IMR-90 (cell line): Measurements from ENCODE around the gene RAB31. TPM values are rescaled to one million over a fixed set of nuclear protein-coding genes. Genes with fewer than 3 reads are reported as not detected.

Source experiments
- ATAC-seq: fragments of 200-7000 bp; cut with Tn5 transposase; 2 replicates; pipeline ENCODE4 v1.9.1; 2020; ENCODE audit warnings: low read depth, mild to moderate bottlenecking, moderate library complexity
- BruUV-seq: library from RNA; stranded (reverse); fragments of 400-500 nt; replicated peaks from 2 replicates; lab custom pipeline; 2021; lab: Mats Ljungman, UMichigan
- CTCF ChIA-PET: fragments of 300-600 bp; formaldehyde crosslinking; extraction: SDS; loops from one replicate; lab custom pipeline; 2021; ENCODE audit warnings: antibody characterized with exemption; lab: Yijun Ruan, JAX
- POLR2A ChIA-PET: fragments of 300-600 bp; sonication (Branson Sonifier 250); formaldehyde crosslinking; loops from one replicate; lab custom pipeline; 2022; ENCODE audit warnings: antibody characterized with exemption; ENCODE audit not compliant: unreplicated experiment; lab: Charles Lee
- DNase-seq: peaks from one replicate; pipeline ENCODE4 v3.0.0; 2013
- H2AFZ ChIP-seq: replicated peaks from 2 replicates; pipeline ENCODE3; 2013; ENCODE audit warnings: low read length, mild to moderate bottlenecking; ENCODE audit not compliant: poor library complexity
- H2AK5ac ChIP-seq: 2 replicates; pipeline ENCODE4 v1.6.1; 2013; ENCODE audit warnings: low read depth, low read length, inconsistent platforms
- H2AK9ac ChIP-seq: replicated peaks from 2 replicates; pipeline ENCODE3; 2013; ENCODE audit warnings: mild to moderate bottlenecking, low read depth, low read length, moderate library complexity; ENCODE audit not compliant: poor library complexity
- H2BK120ac ChIP-seq: 2 replicates; pipeline ENCODE4 v1.6.1; 2013; ENCODE audit warnings: low read depth, low read length, inconsistent platforms
- H2BK15ac ChIP-seq: 3 replicates; pipeline ENCODE4 v1.6.1; 2013; ENCODE audit warnings: low read depth, low read length, inconsistent platforms
- H2BK20ac ChIP-seq: 2 replicates; pipeline ENCODE4 v1.6.1; 2013; ENCODE audit warnings: low read depth, mild to moderate bottlenecking, inconsistent platforms, low read length, moderate library complexity
- H2BK5ac ChIP-seq: 2 replicates; pipeline ENCODE4 v1.6.1; 2013; ENCODE audit warnings: mild to moderate bottlenecking, low read depth, low read length, inconsistent platforms; ENCODE audit not compliant: poor library complexity, severe bottlenecking
- H3K14ac ChIP-seq: replicated peaks from 2 replicates; pipeline ENCODE4 v1.6.1; 2013; ENCODE audit warnings: low read depth, low read length, inconsistent platforms
- H3K18ac ChIP-seq: 2 replicates; pipeline ENCODE4 v1.6.1; 2013; ENCODE audit warnings: low read depth, low read length, control low read depth
- H3K23ac ChIP-seq: 2 replicates; pipeline ENCODE4 v1.6.1; 2013; ENCODE audit warnings: low read depth, low read length, inconsistent platforms
- H3K27ac ChIP-seq: 2 replicates; pipeline ENCODE4 v1.5.1; 2013; ENCODE audit warnings: mild to moderate bottlenecking, control low read depth, low read length; ENCODE audit not compliant: insufficient read depth
- H3K27me3 ChIP-seq: 2 replicates; pipeline ENCODE4 v1.6.1; 2013; ENCODE audit warnings: low read length; ENCODE audit not compliant: control insufficient read depth, insufficient read depth
- H3K36me3 ChIP-seq: 2 replicates; pipeline ENCODE4 v1.6.1; 2013; ENCODE audit warnings: low read length, mixed read lengths; ENCODE audit not compliant: control insufficient read depth, insufficient read depth
- H3K4ac ChIP-seq: 2 replicates; pipeline ENCODE4 v1.6.1; 2013; ENCODE audit warnings: low read depth, low read length, inconsistent platforms
- H3K4me1 ChIP-seq: 2 replicates; pipeline ENCODE4 v1.6.1; 2013; ENCODE audit warnings: low read length, mixed read lengths; ENCODE audit not compliant: control insufficient read depth, insufficient read depth
- H3K4me2 ChIP-seq: 2 replicates; pipeline ENCODE4 v1.6.1; 2013; ENCODE audit warnings: low read depth, mild to moderate bottlenecking, control low read depth, low read length, moderate library complexity
- H3K4me3 ChIP-seq: 2 replicates; pipeline ENCODE4 v1.5.1; 2013; ENCODE audit warnings: low read depth, mild to moderate bottlenecking, control low read depth, low read length, moderate library complexity; ENCODE audit not compliant: insufficient read depth
- H3K56ac ChIP-seq: 2 replicates; pipeline ENCODE4 v1.6.1; 2013; ENCODE audit warnings: low read length, inconsistent platforms; ENCODE audit not compliant: insufficient read depth; ENCODE audit errors: extremely low read depth
- H3K79me1 ChIP-seq, 2 experiments: 2 replicates each; pipeline ENCODE4 v1.6.1; 2013; ENCODE audit warnings: low read length in 2 of 2, inconsistent platforms in 1 of 2, low read depth in 1 of 2
- H3K9ac ChIP-seq: 2 replicates; pipeline ENCODE4 v1.6.1; 2013; ENCODE audit warnings: low read depth, low read length, control low read depth
- H3K9me1 ChIP-seq: 2 replicates; pipeline ENCODE4 v1.6.1; 2013; ENCODE audit warnings: low read length, inconsistent platforms; ENCODE audit not compliant: insufficient read depth
- H3K9me3 ChIP-seq: 2 replicates; pipeline ENCODE4 v1.6.1; 2013; ENCODE audit warnings: low read length; ENCODE audit not compliant: control insufficient read depth, insufficient read depth
- H4K20me1 ChIP-seq: 2 replicates; pipeline ENCODE4 v1.6.1; 2013; ENCODE audit warnings: low read length, inconsistent platforms; ENCODE audit not compliant: insufficient read depth
- H4K5ac ChIP-seq: 2 replicates; pipeline ENCODE4 v1.6.1; 2013; ENCODE audit warnings: mild to moderate bottlenecking, low read depth, low read length, control low read depth
- H4K8ac ChIP-seq, 2 experiments: 2 replicates each; pipeline ENCODE4 v1.6.1; 2013; ENCODE audit warnings: low read depth in 2 of 2, low read length in 2 of 2, control low read depth in 1 of 2, inconsistent platforms in 1 of 2
- H4K91ac ChIP-seq: 2 replicates; pipeline ENCODE4 v1.6.1; 2013; ENCODE audit warnings: low read depth, low read length, inconsistent platforms; ENCODE audit not compliant: insufficient read depth
- BHLHE40 ChIP-seq: fragments of 150-350 bp; IDR thresholded peaks from 2 replicates; pipeline ENCODE4 v1.6.1; 2016; ENCODE audit warnings: mild to moderate bottlenecking, low read depth, low read length
- CEBPB ChIP-seq: IDR thresholded peaks from 2 replicates; pipeline ENCODE4 v1.6.1; 2012; ENCODE audit warnings: low read depth, low read length, improper control_type of control experiment
- CHD1 ChIP-seq: IDR thresholded peaks from 2 replicates; pipeline ENCODE4 v1.6.1; 2012; ENCODE audit warnings: low read depth, low read length, improper control_type of control experiment
- CTCF ChIP-seq: conservative IDR thresholded peaks from 2 replicates; pipeline ENCODE4 v1.5.1; 2012; ENCODE audit warnings: mild to moderate bottlenecking, low read depth, low read length, improper control_type of control experiment
- ELK1 ChIP-seq: fragments of 150-350 bp; IDR thresholded peaks from 2 replicates; pipeline ENCODE4 v1.6.1; 2016; ENCODE audit warnings: low read depth, mild to moderate bottlenecking, low read length, moderate library complexity, borderline replicate concordance
- FOS ChIP-seq: fragments of 150-350 bp; IDR thresholded peaks from 2 replicates; pipeline ENCODE4 v1.6.1; 2016; ENCODE audit warnings: low read depth, low read length
- MAFK ChIP-seq: IDR thresholded peaks from 2 replicates; pipeline ENCODE4 v1.6.1; 2012; ENCODE audit warnings: low read depth, low read length, improper control_type of control experiment
- MAZ ChIP-seq: IDR thresholded peaks from 2 replicates; pipeline ENCODE4 v1.6.1; 2012; ENCODE audit warnings: low read depth, mild to moderate bottlenecking, low read length, improper control_type of control experiment, moderate library complexity, borderline replicate concordance
- MXI1 ChIP-seq: IDR thresholded peaks from 2 replicates; pipeline ENCODE4 v1.6.1; 2012; ENCODE audit warnings: low read depth, mild to moderate bottlenecking, low read length, moderate library complexity, borderline replicate concordance
- NFE2L2 ChIP-seq: fragments of 150-350 bp; IDR thresholded peaks from 2 replicates; pipeline ENCODE4 v1.6.1; 2016; ENCODE audit warnings: low read depth, mild to moderate bottlenecking, low read length
- POLR2A ChIP-seq: IDR thresholded peaks from 2 replicates; pipeline ENCODE4 v1.6.1; 2012; ENCODE audit warnings: mild to moderate bottlenecking, low read depth, low read length
- RAD21 ChIP-seq: IDR thresholded peaks from 2 replicates; pipeline ENCODE4 v1.6.1; 2012; ENCODE audit warnings: low read length, improper control_type of control experiment
- RCOR1 ChIP-seq: IDR thresholded peaks from 2 replicates; pipeline ENCODE4 v1.6.1; 2012; ENCODE audit warnings: mild to moderate bottlenecking, low read length, improper control_type of control experiment; ENCODE audit not compliant: insufficient replicate concordance
- RFX5 ChIP-seq: IDR thresholded peaks from 2 replicates; pipeline ENCODE4 v1.8.0; 2012; ENCODE audit warnings: low read depth, mild to moderate bottlenecking, low read length, moderate library complexity
- SMC3 ChIP-seq: fragments of 150-350 bp; IDR thresholded peaks from 2 replicates; pipeline ENCODE4 v1.6.1; 2016; ENCODE audit warnings: low read depth, mild to moderate bottlenecking, antibody characterized with exemption, low read length, moderate library complexity
- USF2 ChIP-seq: fragments of 150-350 bp; IDR thresholded peaks from 2 replicates; pipeline ENCODE4 v1.6.1; 2017; ENCODE audit warnings: mild to moderate bottlenecking, antibody characterized with exemption, low read length, low read depth
- WGBS, 2 experiments: methylation state at CpG; one replicate each; pipeline versions ENCODE4 v1.1.5 to v1.1.7; 2013; ENCODE audit warnings: missing lambda C conversion rate in 2 of 2; ENCODE audit not compliant: insufficient read length in 1 of 2; ENCODE audit errors: extremely low coverage in 2 of 2; 5-methylcytosine and 5-hydroxymethylcytosine counted together
- dilution Hi-C: fragments of 300-500 bp; cut with HindIII; formaldehyde crosslinking; loops from one replicate; pipeline ENCODE4 v1.14.3; 2018; ENCODE audit warnings: low sequenced_read_pairs; ENCODE audit not compliant: unreplicated experiment
- in situ Hi-C: fragments of 300-500 bp; cut with MboI; formaldehyde crosslinking; loops from 3 replicates; pipeline ENCODE4 v1.14.3; 2019; ENCODE audit warnings: low sequenced_read_pairs, inconsistent platforms, mixed read lengths
- intact Hi-C: fragments of 100-400 bp; cut with micrococcal nuclease; formaldehyde crosslinking; loops from 2 replicates; pipeline ENCODE4 v1.10.0; 2022
- polyA plus RNA-seq, 3 experiments: library from polyadenylated mRNA; depleted of rRNA; stranded (reverse); fragments of >200 nt; gene quantifications; 2 replicates each; pipeline ENCODE4 v1.2.3, GENCODE V29; 2012; ENCODE audit warnings: low replicate concordance in 1 of 3
- total RNA-seq: library from RNA; depleted of rRNA; stranded (reverse); fragments of >200 nt; gene quantifications from 2 replicates; pipeline ENCODE4 v1.2.3, GENCODE V29; 2012

The RAB31 gene
- total and polyA plus RNA-seq, 2 of the 4 experiments (the other 2 are of a cell fraction) = 13.8 to 26.9 TPM

GRCh38 chr18:9788860-9789259, 80.8 kb downstream of the RAB31 start:
- Histone ChIP-seq H3K4me1 (0 out of 2 replicates have a peak, but pooled peaks cover 2% of the 10 kb centered on the region), H2AFZ (no peak overlapping the region), H3K9me3 (no peaks in the 10 kb centered on the region), H3K27ac (no peak overlapping the region), H3K36me3 (no peaks in the 10 kb centered on the region), H3K56ac (no peak overlapping the region), H3K27me3 (no peaks in the 10 kb centered on the region), H4K5ac (no peak overlapping the region), H2BK20ac (no peak overlapping the region), H2BK15ac (no peak overlapping the region), H2AK9ac (no peak overlapping the region), H4K8ac (no peak overlapping the region), H4K91ac (no peak overlapping the region), H4K20me1 (no peaks in the 10 kb centered on the region), H2BK120ac (no peak overlapping the region), H2BK5ac (no peak overlapping the region), H2AK5ac (no peak overlapping the region), H3K9ac (no peak overlapping the region), H3K23ac (no peak overlapping the region), H3K9me1 (peaks cover 5% of the 10 kb centered on the region; the same call in 1 of the 2 replicates), H3K18ac (no peak overlapping the region), H3K14ac (no peak overlapping the region), H3K4me2 (no peak overlapping the region), H3K79me1 (peaks cover 6 to 17% of the 10 kb centered on the region in 2 experiments; a peak in 3 of 4 replicates), H3K4ac (no peak overlapping the region), H3K4me3 (no peak overlapping the region)
- dilution Hi-C loops = no loop called here
- in situ Hi-C loops = no loop called here
- no TSS peak for BruUV-seq
- no peak for DNase-seq
- no peak for TF ChIP-seq MAZ
- no peak for TF ChIP-seq RFX5
- TF ChIP-seq FOS = no peak
- no peak for TF ChIP-seq SMC3
- no peak for TF ChIP-seq USF2
- TF ChIP-seq RCOR1 = no peak
- TF ChIP-seq CTCF = no peak
- TF ChIP-seq POLR2A = no peak
- TF ChIP-seq RAD21 = no peak
- TF ChIP-seq BHLHE40 = no peak
- TF ChIP-seq NFE2L2 = no peak
- TF ChIP-seq CEBPB = no peak
- TF ChIP-seq ELK1 = no peak
- no peak for TF ChIP-seq MAFK
- no peak for TF ChIP-seq CHD1
- TF ChIP-seq MXI1 = no peak
- ATAC-seq = no peak
- ChIA-PET POLR2A (no interaction called here), CTCF (no interaction called here)
- intact Hi-C loops = no loop called here
- WGBS, 2 experiments = no CpG with 5 or more reads among the region's 2 CpGs
